ENCODE data around the gene SLC7A7. TPM values are rescaled to one million over a fixed set of nuclear protein-coding genes. Genes with fewer than 3 reads are reported as not detected.

SLC7A7 gene
- total and polyA plus RNA-seq, 2 of the 13 experiments (the other 11 are each of a cell fraction or from before 2014, with no cell fraction given): 0.13 to 0.63 TPM

DNA sequence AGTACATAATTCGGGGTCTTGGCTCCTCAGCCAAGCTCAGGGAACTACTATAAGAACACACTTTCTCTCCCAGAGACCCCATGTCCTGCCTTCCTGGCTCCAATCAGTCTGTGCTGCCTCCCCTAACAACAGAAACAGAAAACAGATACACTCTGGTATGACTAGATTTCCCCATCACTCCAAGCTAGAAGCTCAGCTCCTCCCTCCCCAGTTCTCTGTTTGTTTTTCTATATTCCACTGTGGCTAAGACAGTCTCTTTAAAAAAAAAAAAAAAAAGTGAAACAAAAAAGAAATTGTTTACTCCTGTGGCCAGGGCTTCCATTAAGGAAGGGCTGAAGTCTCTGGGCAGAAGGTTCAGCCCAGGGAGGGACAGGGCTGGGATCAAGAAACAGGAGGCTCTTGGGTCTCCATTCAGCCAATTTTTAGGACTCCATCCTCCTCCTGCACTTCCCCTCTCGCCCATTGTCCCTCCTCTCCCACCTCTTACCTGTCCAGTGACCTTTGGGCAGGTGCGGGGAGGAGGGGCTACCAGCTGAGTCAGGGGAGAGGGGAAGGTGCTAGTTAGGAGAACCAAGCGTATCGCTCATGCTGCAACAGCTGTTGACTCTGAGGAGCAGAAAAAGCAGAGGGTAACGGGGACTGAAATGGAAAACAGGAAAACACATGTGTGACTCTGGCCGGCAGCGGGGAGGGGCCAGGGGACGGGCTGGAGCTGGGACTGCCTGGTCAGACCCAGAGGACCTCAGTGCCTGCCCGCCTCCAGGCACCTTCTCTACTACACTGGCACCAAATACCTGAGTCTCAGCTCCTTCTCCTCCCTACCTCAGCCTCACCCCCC, 4.1 kb upstream of the SLC7A7 start (continued):
- TF ChIP-seq ZBTB42 (CRISPR knock-in tag; IDR thresholded peaks at IDR 0.05) (0 out of 2 replicates have a peak, but pooled peaks have one; percentile 72), RARA (CRISPR knock-in tag; IDR thresholded peaks at IDR 0.05) (peak; percentile 12; the same call in 1 of the 2 replicates), ZNF260 (CRISPR knock-in tag; IDR thresholded peaks at IDR 0.05; ENCODE audit: borderline replicate concordance, low read depth) (no peak), SRY (CRISPR knock-in tag; IDR thresholded peaks at IDR 0.05) (no peak), GFI1 (CRISPR knock-in tag; IDR thresholded peaks at IDR 0.05; ENCODE audit: borderline replicate concordance) (no peak), FOSL1 (CRISPR knock-in tag; IDR thresholded peaks at IDR 0.05; ENCODE audit: borderline replicate concordance) (no peak), NFIB (CRISPR knock-in tag; IDR thresholded peaks at IDR 0.05; ENCODE audit: borderline replicate concordance) (no peak), EP300 (IDR thresholded peaks at IDR 0.05; ENCODE audit: low read depth in 2 of 2, low read length in 2 of 2) (no peak), EP300 (CRISPR knock-in tag; IDR thresholded peaks at IDR 0.05; ENCODE audit: borderline replicate concordance) (no peak; the same call in 1 of the 2 replicates), NFE2L2 (IDR thresholded peaks at IDR 0.05; ENCODE audit: low read length) (0 out of 2 replicates have a peak, but pooled peaks have one; percentile 2), SRSF9 (IDR thresholded peaks at IDR 0.05; ENCODE audit: borderline replicate concordance, insufficient read depth, low read depth, low read length, poor library complexity, severe bottlenecking) (no peak), GATAD1 (CRISPR knock-in tag; IDR thresholded peaks at IDR 0.05) (peak; percentile 49; the same call in 1 of the 2 replicates)
- TF ChIP-seq, protein P1, sequence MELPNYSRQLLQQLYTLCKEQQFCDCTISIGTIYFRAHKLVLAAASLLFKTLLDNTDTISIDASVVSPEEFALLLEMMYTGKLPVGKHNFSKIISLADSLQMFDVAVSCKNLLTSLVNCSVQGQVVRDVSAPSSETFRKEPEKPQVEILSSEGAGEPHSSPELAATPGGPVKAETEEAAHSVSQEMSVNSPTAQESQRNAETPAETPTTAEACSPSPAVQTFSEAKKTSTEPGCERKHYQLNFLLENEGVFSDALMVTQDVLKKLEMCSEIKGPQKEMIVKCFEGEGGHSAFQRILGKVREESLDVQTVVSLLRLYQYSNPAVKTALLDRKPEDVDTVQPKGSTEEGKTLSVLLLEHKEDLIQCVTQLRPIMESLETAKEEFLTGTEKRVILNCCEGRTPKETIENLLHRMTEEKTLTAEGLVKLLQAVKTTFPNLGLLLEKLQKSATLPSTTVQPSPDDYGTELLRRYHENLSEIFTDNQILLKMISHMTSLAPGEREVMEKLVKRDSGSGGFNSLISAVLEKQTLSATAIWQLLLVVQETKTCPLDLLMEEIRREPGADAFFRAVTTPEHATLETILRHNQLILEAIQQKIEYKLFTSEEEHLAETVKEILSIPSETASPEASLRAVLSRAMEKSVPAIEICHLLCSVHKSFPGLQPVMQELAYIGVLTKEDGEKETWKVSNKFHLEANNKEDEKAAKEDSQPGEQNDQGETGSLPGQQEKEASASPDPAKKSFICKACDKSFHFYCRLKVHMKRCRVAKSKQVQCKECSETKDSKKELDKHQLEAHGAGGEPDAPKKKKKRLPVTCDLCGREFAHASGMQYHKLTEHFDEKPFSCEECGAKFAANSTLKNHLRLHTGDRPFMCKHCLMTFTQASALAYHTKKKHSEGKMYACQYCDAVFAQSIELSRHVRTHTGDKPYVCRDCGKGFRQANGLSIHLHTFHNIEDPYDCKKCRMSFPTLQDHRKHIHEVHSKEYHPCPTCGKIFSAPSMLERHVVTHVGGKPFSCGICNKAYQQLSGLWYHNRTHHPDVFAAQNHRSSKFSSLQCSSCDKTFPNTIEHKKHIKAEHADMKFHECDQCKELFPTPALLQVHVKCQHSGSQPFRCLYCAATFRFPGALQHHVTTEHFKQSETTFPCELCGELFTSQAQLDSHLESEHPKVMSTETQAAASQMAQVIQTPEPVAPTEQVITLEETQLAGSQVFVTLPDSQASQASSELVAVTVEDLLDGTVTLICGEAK (IDR thresholded peaks at IDR 0.05): no peak
- TF ChIP-seq, protein P1 (CRISPR knock-in tag; IDR thresholded peaks at IDR 0.05): no peak
- TF ChIP-seq, protein P2, sequence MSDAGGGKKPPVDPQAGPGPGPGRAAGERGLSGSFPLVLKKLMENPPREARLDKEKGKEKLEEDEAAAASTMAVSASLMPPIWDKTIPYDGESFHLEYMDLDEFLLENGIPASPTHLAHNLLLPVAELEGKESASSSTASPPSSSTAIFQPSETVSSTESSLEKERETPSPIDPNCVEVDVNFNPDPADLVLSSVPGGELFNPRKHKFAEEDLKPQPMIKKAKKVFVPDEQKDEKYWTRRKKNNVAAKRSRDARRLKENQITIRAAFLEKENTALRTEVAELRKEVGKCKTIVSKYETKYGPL (CRISPR knock-in tag; IDR thresholded peaks at IDR 0.05): no peak
- TF ChIP-seq, protein P3, sequence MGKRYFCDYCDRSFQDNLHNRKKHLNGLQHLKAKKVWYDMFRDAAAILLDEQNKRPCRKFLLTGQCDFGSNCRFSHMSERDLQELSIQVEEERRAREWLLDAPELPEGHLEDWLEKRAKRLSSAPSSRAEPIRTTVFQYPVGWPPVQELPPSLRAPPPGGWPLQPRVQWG (CRISPR knock-in tag; IDR thresholded peaks at IDR 0.05; ENCODE audit: borderline replicate concordance, low read depth): no peak; the same call in 1 of the 2 replicates
- TF ChIP-seq, protein P4, sequence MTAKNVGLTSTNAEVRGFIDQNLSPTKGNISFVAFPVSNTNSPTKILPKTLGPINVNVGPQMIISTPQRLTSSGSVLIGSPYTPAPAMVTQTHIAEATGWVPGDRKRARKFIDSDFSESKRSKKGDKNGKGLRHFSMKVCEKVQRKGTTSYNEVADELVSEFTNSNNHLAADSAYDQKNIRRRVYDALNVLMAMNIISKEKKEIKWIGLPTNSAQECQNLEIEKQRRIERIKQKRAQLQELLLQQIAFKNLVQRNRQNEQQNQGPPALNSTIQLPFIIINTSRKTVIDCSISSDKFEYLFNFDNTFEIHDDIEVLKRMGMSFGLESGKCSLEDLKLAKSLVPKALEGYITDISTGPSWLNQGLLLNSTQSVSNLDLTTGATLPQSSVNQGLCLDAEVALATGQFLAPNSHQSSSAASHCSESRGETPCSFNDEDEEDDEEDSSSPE (CRISPR knock-in tag; IDR thresholded peaks at IDR 0.05): no peak

All from HepG2 (cell line).